GM23248 (cell line): Measurements from ENCODE around the gene ADNP.

ENCODE experiments used
- EZH2 ChIP-seq: fragments of 200-600 bp; sonication (generic); IDR thresholded peaks from 2 replicates; pipeline ENCODE4 v1.6.1; 2018; ENCODE audit warnings: antibody characterized with exemption, mild to moderate bottlenecking; ENCODE audit not compliant: insufficient read depth, poor library complexity, severe bottlenecking
- EZH2phosphoT487 ChIP-seq: fragments of 200-600 bp; sonication (generic); IDR thresholded peaks from 2 replicates; pipeline ENCODE4 v1.6.1; 2018; ENCODE audit warnings: antibody characterized with exemption, moderate library complexity, mild to moderate bottlenecking, low read depth; ENCODE audit not compliant: insufficient read depth

DNA sequence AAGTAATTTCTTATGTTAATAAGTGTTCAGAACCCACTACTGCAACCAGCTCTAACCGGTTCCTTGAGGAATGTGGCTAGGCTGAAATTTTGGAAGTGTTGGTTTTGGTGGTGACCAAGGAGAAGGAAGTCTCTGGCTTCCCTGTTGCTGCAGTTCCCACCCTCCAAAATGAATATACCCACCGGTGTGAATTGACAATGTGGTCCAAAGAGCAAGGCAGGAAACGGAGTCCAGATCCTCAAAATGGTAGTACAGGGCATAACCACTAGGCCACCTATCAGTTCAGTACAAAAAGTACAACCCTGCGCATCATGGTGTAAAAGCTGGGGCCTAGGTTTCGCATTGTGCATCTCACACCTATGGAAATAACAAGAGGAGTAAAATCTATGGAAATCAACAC lies 2.8 kb downstream of the ADNP start:
- TF ChIP-seq EZH2 (no peak), EZH2phosphoT487 (no peak)
